Hematopoietic multipotent progenitor cell treated with erythropoietin and hydrocortisone succinate and interleukin-3 and kit ligand, for 15 days (in vitro differentiated cells): ENCODE data around the gene ANGPTL1.

ENCODE experiments used
- DNase-seq: peaks from one replicate; pipeline ENCODE4 v3.0.0-alpha.2; 2015; ENCODE audit warnings: low spot score

ANGPTL1 gene, protein sequence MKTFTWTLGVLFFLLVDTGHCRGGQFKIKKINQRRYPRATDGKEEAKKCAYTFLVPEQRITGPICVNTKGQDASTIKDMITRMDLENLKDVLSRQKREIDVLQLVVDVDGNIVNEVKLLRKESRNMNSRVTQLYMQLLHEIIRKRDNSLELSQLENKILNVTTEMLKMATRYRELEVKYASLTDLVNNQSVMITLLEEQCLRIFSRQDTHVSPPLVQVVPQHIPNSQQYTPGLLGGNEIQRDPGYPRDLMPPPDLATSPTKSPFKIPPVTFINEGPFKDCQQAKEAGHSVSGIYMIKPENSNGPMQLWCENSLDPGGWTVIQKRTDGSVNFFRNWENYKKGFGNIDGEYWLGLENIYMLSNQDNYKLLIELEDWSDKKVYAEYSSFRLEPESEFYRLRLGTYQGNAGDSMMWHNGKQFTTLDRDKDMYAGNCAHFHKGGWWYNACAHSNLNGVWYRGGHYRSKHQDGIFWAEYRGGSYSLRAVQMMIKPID

GRCh38 chr1:178870944-178871343, at the start of gene ANGPTL1:
Gene ANGPTL1 (minus strand): TSS chr1:178871077. CDS start chr1:178865776, 5,301 bp downstream.
- no peak for DNase-seq

DNA sequence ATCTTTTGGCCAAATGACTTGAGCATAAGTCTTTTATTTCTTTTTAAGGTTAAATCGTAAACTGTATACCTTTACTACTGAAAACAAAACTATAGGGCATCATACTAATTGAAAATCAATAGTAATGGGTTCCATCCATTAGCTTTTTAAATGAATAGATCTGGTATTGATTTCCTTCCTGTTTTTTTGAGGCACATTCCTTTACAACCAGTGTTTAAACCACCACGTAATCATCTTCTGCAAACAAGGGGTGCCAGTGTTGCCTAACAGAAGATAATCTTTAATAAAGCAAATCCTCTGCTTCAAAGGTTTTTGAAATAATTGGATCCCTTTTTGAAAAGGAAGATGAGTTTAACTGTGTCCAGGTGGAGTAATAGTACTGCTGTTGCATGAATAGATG, 48.7 kb upstream of the ANGPTL1 start:
- DNase-seq: no peak

- DNase-seq: no peak
Measured at GRCh38 chr1:178918955-178919354, 48.1 kb upstream of the ANGPTL1 start.

DNA sequence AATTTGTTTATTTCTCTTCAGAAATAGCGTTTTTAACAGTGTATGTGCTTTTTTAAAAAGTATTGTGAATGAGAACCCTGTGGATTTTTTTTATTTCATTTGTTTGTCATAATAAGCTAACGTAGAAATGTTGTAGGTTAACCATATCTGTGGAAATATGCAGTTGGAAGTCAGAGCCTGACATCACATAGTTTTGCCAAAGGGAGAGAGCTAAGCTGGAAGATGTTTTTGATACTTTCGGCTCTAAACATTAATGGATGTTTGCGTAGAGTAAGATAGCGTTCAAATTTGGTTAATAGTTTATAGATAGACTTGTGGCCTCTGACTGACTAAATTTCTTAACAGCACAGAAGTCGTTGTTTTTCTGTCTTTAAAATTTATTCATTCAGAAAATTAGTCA, 47.4 kb upstream of the ANGPTL1 start:
- no peak for DNase-seq

DNA sequence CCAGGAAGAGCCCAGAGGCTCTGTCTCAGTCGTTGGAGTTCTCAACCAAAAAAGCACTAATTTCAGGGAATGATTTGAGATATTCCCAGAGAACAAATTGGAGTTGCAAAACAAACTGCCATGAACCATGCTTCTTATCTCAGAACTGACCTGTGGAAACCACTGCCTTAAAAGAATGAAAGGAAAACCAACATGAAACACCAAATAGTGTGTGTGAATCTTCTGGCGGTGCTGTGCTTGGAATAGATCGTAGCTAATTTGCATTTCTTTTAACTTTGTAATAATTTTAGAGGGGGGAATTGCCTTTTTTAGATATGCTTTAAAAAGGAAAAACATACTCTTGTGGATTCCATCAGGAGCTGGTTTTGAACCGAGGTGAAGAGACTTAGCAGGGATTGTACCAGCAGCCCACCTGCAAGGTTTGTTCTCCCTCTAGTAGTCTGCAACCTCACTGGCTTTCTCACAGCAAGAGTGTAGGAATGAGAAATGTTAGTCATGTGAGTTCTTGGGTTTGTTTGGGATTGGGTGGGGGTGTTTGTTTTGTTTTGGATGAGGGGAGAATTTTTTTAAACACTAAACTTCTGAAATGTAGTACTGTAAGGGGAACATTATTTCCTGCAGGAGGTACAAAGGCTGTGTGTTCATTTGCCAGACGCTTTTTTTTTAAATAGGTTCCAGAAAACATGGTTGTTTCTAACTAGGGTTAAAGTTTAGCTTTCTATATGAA, 45.7 kb upstream of the ANGPTL1 start:
- no peak for DNase-seq

DNA sequence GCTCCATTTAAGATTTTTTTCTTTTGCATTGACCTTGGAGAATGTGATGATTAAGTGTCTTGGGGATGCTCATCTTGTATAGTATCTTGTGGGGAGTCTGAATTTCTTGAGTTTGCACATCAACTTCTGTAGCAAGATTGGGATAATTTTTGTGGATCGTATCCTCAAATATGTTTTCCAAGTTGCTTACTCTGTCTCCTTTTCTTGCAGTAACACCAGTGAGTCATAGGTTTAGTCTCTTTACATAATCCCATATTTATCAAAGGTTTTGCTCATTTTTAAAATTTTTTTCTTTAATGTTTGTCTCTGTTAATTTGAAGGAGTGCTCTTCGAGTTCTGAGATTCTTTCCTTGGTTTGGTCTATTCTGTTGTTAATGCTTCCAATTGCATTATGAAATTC, 41.7 kb upstream of the ANGPTL1 start:
- DNase-seq: no peak

- DNase-seq: no peak
Measured at GRCh38 chr1:178910023-178910422, 39.1 kb upstream of the ANGPTL1 start.

DNA sequence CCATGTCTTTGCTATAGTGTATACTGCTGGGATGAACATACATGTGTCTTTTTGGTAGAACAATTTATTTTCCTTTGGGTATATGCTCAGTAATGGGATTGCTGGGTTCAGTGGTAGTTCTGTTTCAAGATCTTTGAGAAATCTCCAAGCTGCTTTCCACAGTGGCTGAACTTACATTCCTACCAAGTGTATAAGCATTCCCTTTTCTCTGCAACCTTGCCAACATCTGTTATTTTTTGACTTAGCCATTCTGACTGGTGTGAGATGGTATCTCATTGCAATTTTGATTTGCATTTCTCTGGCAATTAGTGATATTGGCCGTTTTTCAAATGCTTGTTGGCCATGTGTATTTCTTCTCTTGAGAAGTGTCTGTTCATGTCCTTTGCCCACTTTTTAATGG, 37.5 kb upstream of the ANGPTL1 start:
- DNase-seq: no peak

DNA sequence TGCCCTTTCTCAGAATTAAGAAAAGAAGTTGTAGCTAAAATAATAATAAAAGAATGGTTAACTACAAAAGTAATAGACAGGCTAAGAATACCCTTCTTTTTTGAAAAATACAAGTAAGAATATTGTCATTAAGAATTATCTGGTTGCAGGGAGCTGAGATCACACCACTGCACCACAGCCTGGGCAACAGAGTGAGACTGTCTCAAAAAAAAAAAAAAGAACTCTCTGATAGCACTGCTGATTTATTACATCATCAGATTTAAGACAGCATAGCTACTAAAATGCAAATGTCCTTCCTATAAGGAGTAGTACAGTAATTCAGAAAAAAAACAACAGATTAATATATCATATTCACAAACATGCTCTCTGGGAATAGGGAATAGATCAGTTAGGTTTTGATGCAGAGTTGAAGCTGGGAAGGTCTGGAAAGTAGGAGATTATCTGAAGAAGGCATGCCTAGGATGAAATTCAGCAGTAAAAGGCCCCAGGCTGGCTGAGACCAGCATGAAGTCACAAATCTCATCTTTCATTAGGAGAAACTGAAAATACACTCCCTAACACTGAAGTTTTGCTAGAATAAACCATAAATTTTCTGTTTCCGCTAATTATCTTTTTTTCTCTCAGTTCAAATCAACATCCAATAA, 30.7 kb upstream of the ANGPTL1 start:
- no peak for DNase-seq

- DNase-seq: no peak
Measured at GRCh38 chr1:178899402-178899801, 28.5 kb upstream of the ANGPTL1 start.

- no peak for DNase-seq
Measured at GRCh38 chr1:178898401-178898800, 27.5 kb upstream of the ANGPTL1 start.

DNA sequence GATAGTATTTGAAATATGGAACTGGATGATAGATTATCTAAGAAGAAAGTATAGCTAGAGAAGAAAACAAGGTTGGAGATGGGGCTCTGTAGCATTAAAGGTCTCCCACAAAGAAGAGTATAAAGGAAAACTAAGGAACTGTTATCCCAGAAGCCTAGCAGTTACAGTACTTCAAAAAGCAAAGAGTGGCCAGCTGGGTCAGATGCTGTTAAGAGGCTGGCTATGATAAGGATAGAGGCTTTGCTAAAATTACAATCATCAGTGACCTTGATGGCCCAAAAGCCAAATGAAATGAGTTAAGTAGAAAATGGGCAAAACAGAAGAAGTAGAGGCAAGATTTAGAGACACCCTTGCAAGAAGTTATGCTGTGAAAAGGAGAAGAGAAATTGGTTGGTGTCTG, 25.1 kb upstream of the ANGPTL1 start:
- no peak for DNase-seq

- no peak for DNase-seq
Measured at GRCh38 chr1:178886551-178886950, 15.7 kb upstream of the ANGPTL1 start.

GRCh38 chr1:178885869-178886268, 15.0 kb upstream of the ANGPTL1 start:
- DNase-seq: no peak

DNA sequence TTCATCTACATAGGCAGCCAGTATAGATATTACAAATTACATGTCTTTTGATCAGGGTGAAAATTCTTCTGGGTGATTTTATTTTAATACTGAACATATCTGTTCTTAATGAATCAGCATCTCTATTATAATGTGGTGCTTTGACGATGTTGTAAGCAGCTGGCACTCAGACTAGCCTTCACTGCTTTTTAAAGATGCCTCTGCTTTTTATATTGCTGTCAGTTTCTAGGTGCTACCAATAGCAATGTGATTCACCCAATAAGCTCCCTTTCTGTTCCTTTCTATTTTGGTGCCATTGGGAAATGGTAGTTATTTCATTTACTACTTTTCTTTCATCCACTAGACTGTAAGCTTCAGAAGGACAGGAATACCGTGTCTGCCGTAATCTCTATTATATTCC, 11.1 kb upstream of the ANGPTL1 start:
- no peak for DNase-seq

DNA sequence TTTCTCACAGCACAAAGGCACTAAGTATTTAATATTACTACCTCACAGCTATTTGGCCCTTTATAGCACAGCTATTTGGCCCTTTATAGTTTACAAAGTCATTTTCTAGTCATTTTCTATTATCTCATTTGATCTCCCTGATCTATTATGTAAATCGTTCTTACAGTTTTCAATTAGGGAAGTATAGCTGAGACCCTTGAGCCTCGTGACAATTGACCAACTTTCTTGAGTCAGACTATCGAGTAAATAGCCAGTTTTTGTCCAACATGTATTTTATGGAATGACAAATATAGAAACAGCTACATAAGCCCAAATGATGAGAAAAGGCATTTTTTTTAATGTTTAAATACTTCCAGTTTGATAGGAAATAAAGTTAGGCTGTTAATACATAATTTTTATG, 7.0 kb upstream of the ANGPTL1 start:
- DNase-seq: no peak

GRCh38 chr1:178875936-178876335, 5.1 kb upstream of the ANGPTL1 start:
- DNase-seq: no peak

DNA sequence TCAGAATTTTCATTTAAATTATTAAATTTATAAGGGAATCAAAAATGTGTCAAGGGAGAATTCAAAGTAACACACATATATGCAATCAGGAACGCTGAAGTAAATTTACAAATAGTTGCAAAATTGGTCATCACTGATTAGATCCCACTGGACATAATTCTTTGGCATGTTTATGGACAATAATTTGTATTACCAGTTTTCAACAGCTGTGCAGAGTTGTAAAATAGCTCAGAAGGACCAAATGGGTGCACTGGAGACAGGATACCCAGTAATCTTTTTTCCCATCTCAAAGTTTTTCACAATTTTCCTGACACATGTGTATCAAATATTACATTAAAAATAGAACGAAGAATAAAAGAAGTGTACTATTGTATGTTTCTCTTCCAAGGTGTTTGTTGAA, 4.1 kb upstream of the ANGPTL1 start:
- no peak for DNase-seq

- no peak for DNase-seq
Measured at GRCh38 chr1:178871551-178872320, 859 bp upstream of the ANGPTL1 start.

- no peak for DNase-seq
Measured at GRCh38 chr1:178870221-178870620, 656 bp downstream of the ANGPTL1 start.

GRCh38 chr1:178869119-178869697, 1.7 kb downstream of the ANGPTL1 start:
- no peak for DNase-seq

DNA sequence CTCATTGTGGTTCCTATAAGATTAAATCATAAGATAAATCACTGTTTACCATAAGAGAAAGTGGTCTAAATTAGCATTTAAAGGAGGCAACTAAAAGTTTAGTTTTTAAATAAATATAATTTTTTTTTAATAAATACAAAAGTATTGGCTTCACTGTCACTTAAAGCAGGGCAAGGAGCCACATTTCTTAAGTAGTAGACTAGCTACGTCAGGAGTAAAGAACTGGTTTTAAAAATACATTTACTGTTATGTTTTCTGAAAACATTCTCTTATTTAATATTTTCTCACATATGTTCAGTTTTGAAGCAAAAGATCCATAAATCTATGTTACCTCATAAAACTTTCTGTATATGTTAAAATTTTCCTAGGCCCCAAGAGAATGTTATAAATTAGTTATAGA, 2.2 kb downstream of the ANGPTL1 start:
- no peak for DNase-seq
